Spleen (tissue), 11 donors: Measurements from ENCODE around the gene EEF1AKMT1. TPM values are rescaled to one million over a fixed set of nuclear protein-coding genes. Genes with fewer than 3 reads are reported as not detected.

Experiments
- DNase-seq: peaks from one replicate; pipeline ENCODE4 v3.0.0-alpha.2; 2020
- H3K27ac ChIP-seq, 8 donors: fragments of 200-600 bp; sonication (generic) in 7 of 8; 1 replicate in 4 of 8; 2 replicates in 4 of 8; pipeline versions ENCODE4 v1.5.0 to v1.8.0; 2016 to 2021; ENCODE audit warnings: inconsistent platforms in 4 of 8, mild to moderate bottlenecking in 4 of 8, moderate library complexity in 1 of 8
- H3K27me3 ChIP-seq, 7 donors: fragments of 200-600 bp; sonication (generic) in 6 of 7; replicated peaks in 1 of 7; 1 replicate in 4 of 7; 2 replicates in 3 of 7; pipeline versions ENCODE4 v1.5.0 to v1.8.0; 2016 to 2021; ENCODE audit warnings: inconsistent platforms in 3 of 7, mild to moderate bottlenecking in 1 of 7
- H3K36me3 ChIP-seq, 6 donors: fragments of 200-600 bp; sonication (generic) in 5 of 6; 1 replicate in 4 of 6; 2 replicates in 2 of 6; pipeline versions ENCODE4 v1.5.0 to v1.8.0; 2016 to 2021; ENCODE audit warnings: inconsistent platforms in 2 of 6
- H3K4me1 ChIP-seq, 6 donors: fragments of 200-600 bp; sonication (generic) in 5 of 6; 1 replicate in 3 of 6; 2 replicates in 3 of 6; pipeline versions ENCODE4 v1.5.0 to v1.8.0; 2016 to 2021; ENCODE audit warnings: inconsistent platforms in 3 of 6
- H3K4me3 ChIP-seq, 8 donors: fragments of 200-600 bp; sonication (generic) in 7 of 8; 1 replicate in 4 of 8; 2 replicates in 4 of 8; pipeline versions ENCODE4 v1.5.0 to v1.8.0; 2016 to 2021; ENCODE audit warnings: inconsistent platforms in 4 of 8, mild to moderate bottlenecking in 4 of 8, moderate library complexity in 2 of 8
- H3K9me3 ChIP-seq, 8 donors: fragments of 200-600 bp; sonication (generic) in 7 of 8; 1 replicate in 4 of 8; 2 replicates in 4 of 8; pipeline versions ENCODE4 v1.5.0 to v1.8.0; 2016 to 2021; ENCODE audit warnings: inconsistent platforms in 4 of 8
- POLR2A ChIP-seq, 3 donors: fragments of 450-650 bp; IDR thresholded peaks; one replicate each; pipeline ENCODE4 v1.5.1; 2017; ENCODE audit warnings: antibody characterized with exemption in 3 of 3, mild to moderate bottlenecking in 1 of 3
- POLR2AphosphoS5 ChIP-seq, 3 donors: sonication (generic); formaldehyde crosslinking; IDR thresholded peaks; one replicate each; pipeline ENCODE4 v1.5.1; 2017; ENCODE audit warnings: antibody characterized with exemption in 3 of 3
- WGBS, 5 donors: extraction: QIAGEN DNeasy Blood & Tissue Kit in 3 of 5; methylation state at CpG; one replicate each; pipeline versions ENCODE4 v1.1.5 to v1.1.7; 2013 to 2018; 5-methylcytosine and 5-hydroxymethylcytosine counted together
- intact Hi-C: fragments of 100-400 bp; cut with DNase I; formaldehyde crosslinking; loops from one replicate; pipeline ENCODE4 v1.15.0; 2023; ENCODE audit warnings: low total_unique reads
- polyA plus RNA-seq, 3 donors: library from polyadenylated mRNA; stranded (reverse); fragments of 200-250 nt; gene quantifications; one replicate each; pipeline ENCODE4 v1.2.1, GENCODE V29; 2013
- total RNA-seq, 7 donors: library from RNA; depleted of rRNA in 3 of 7; stranded (reverse); fragments of >200 nt in 3 of 7; fragmentation: NEBNext Ultra II Directional in 4 of 7; extraction: Animal tissue kit (Norgen Biotek cat#: 25700) in 4 of 7; gene quantifications; one replicate each; pipeline versions ENCODE4 v1.1.0 to v1.2.1, GENCODE V29; 2016 to 2021
- TF ChIP-seq, protein P1 (sequence below), 11 experiments: fragments of 200-600 bp in 7 of 11; fragments of 450-650 bp in 4 of 11; sonication (generic) in 4 of 11; IDR thresholded peaks in 8 of 11; conservative IDR thresholded peaks in 3 of 11; 1 replicate in 7 of 11; 2 replicates in 4 of 11; pipeline versions ENCODE4 v1.4.0 to v1.8.0; 2016 to 2021; ENCODE audit warnings: antibody characterized with exemption in 11 of 11, inconsistent platforms in 4 of 11, mild to moderate bottlenecking in 1 of 11
- donor health status: healthy with polysubstance abuse.
- donor health status: DM: no; HTN: no; CAD: no; lungs with moderate emphysema.
- donor health status: DM: no; HTN: no; CAD: no.
- donor health status: Bipolar disorder and iron deficiency.
- donor health status: healthy.
- donor health status: DM: no; HTN: no; CAD: no.
- donor health status: DM: yes; HTN: yes; CAD: no.

The EEF1AKMT1 gene
- total and polyA plus RNA-seq, 10 donors = 3.8 to 10.1 (median 7.0) TPM

DNA sequence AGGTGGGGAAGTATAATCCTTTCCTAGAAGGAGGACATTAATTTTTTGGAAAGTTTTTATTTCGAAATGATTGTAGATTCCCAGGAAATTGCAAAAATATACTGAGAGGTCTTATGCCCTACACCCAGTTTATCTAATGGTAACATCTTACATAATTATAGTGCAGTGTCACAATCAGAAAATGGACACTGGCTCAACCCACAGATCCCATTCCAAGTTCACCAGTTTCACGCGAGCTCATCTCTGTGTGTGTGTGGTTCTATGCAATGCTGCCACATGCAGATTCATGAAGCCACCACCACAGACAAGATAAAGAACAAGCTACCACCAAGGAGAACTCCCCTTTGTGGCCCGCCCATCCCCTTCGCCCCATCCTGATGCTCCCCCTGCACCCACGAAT, 45.9 kb downstream of the EEF1AKMT1 start:
- Histone ChIP-seq H3K9me3 (no peaks in the 10 kb centered on the region), H3K36me3 (peaks cover 0 to 31% (median 0%) of the 10 kb centered on the region in 6 donors), H3K27ac (no peak overlapping the region), H3K4me1 (no peaks in the 10 kb centered on the region), H3K27me3 (peaks cover 0 to 1% (median 0%) of the 10 kb centered on the region in 7 donors), H3K4me3 (no peak overlapping the region)
- intact Hi-C loops = no loop called here
- no peak for TF ChIP-seq POLR2A (IDR thresholded peaks at IDR 0.05)
- no peak for TF ChIP-seq POLR2AphosphoS5 (IDR thresholded peaks at IDR 0.05)
- TF ChIP-seq, protein P1, sequence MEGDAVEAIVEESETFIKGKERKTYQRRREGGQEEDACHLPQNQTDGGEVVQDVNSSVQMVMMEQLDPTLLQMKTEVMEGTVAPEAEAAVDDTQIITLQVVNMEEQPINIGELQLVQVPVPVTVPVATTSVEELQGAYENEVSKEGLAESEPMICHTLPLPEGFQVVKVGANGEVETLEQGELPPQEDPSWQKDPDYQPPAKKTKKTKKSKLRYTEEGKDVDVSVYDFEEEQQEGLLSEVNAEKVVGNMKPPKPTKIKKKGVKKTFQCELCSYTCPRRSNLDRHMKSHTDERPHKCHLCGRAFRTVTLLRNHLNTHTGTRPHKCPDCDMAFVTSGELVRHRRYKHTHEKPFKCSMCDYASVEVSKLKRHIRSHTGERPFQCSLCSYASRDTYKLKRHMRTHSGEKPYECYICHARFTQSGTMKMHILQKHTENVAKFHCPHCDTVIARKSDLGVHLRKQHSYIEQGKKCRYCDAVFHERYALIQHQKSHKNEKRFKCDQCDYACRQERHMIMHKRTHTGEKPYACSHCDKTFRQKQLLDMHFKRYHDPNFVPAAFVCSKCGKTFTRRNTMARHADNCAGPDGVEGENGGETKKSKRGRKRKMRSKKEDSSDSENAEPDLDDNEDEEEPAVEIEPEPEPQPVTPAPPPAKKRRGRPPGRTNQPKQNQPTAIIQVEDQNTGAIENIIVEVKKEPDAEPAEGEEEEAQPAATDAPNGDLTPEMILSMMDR (IDR thresholded peaks at IDR 0.05 in 8 of 11, conservative IDR thresholded peaks at IDR 0.05 in 3 of 11) = no peak
- no peak for DNase-seq
- 64 to 98% (median 92%) methylated on average over 6 of the region's 6 CpGs for WGBS, 5 donors

DNA sequence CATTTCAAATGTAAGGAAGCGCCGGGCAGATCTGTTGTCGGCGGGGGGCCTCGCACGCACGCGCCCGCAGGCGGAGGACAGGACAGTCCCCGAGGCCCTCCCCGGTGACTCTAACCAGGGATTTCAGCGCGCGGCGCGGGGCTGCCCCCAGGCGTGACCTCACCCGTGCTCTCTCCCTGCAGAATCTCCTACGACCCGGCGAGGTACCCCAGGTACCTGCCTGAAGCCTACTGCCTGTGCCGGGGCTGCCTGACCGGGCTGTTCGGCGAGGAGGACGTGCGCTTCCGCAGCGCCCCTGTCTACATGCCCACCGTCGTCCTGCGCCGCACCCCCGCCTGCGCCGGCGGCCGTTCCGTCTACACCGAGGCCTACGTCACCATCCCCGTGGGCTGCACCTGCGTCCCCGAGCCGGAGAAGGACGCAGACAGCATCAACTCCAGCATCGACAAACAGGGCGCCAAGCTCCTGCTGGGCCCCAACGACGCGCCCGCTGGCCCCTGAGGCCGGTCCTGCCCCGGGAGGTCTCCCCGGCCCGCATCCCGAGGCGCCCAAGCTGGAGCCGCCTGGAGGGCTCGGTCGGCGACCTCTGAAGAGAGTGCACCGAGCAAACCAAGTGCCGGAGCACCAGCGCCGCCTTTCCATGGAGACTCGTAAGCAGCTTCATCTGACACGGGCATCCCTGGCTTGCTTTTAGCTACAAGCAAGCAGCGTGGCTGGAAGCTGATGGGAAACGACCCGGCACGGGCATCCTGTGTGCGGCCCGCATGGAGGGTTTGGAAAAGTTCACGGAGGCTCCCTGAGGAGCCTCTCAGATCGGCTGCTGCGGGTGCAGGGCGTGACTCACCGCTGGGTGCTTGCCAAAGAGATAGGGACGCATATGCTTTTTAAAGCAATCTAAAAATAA, 52.1 kb downstream of the EEF1AKMT1 start:
- 11 to 33% (median 13%) methylated on average over 46 to 81 of the region's 81 CpGs for WGBS, 5 donors
- H3K27me3 ChIP-seq = peaks cover 0 to 39% (median 24%) of the 10 kb centered on the region in 7 donors
- H3K9me3 ChIP-seq = no peaks in the 10 kb centered on the region
- no peak overlapping the region for H3K27ac ChIP-seq
- H3K4me1 ChIP-seq = peaks cover 3 to 15% (median 12%) of the 10 kb centered on the region in 6 donors
- TF ChIP-seq POLR2AphosphoS5 (IDR thresholded peaks at IDR 0.05) (no peak), POLR2A (IDR thresholded peaks at IDR 0.05) (no peak)
- TF ChIP-seq, protein P1 (IDR thresholded peaks at IDR 0.05 in 8 of 11, conservative IDR thresholded peaks at IDR 0.05 in 3 of 11) = no peak
- DNase-seq = peak; percentile 69
- peak overlapping the region in 7 of 8 donors; percentile 16 to 55 (median 32) for H3K4me3 ChIP-seq
- H3K36me3 ChIP-seq = no peaks in the 10 kb centered on the region
- intact Hi-C loops = no loop called here

GRCh38 chr13:20721058-20721453, 52.7 kb downstream of the EEF1AKMT1 start:
- WGBS, 5 donors = 82 to 91% (median 85%) methylated on average over 8 to 16 of the region's 16 CpGs
- Histone ChIP-seq H3K4me3 (peak overlapping the region in 4 of 8 donors; percentile 19 to 55 (median 34)), H3K27me3 (peaks cover 0 to 39% (median 24%) of the 10 kb centered on the region in 7 donors), H3K27ac (no peak overlapping the region), H3K4me1 (peaks cover 3 to 15% (median 12%) of the 10 kb centered on the region in 6 donors), H3K9me3 (no peaks in the 10 kb centered on the region), H3K36me3 (no peaks in the 10 kb centered on the region)
- intact Hi-C loops = no loop called here
- TF ChIP-seq, protein P1 (IDR thresholded peaks at IDR 0.05 in 8 of 11, conservative IDR thresholded peaks at IDR 0.05 in 3 of 11) = no peak
- TF ChIP-seq POLR2A (IDR thresholded peaks at IDR 0.05) (no peak), POLR2AphosphoS5 (IDR thresholded peaks at IDR 0.05) (no peak)
- no peak for DNase-seq

DNA sequence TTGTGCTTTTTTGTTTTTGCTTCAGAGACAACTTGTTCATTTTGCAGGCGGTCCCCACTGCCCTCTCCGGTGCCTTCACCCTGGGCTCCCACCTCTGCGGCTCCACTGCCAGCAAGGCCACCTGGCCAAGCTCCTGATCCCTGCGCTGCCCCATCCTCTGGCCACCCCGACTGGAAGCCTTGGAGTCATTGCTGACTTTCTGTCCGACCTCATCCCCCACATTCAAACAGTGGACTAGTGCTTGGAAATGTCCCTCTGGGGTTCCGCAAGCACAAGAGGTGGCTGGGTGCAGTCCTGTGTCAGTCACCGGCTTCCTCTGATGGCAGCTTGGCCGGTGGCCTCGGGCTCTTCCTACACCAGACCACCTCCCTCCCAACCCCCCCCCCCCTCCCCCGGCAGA, 53.3 kb downstream of the EEF1AKMT1 start:
- intact Hi-C loops = no loop called here
- Histone ChIP-seq H3K27me3 (peaks cover 0 to 39% (median 24%) of the 10 kb centered on the region in 7 donors), H3K36me3 (no peaks in the 10 kb centered on the region), H3K4me1 (peaks cover 3 to 15% (median 12%) of the 10 kb centered on the region in 6 donors), H3K9me3 (no peaks in the 10 kb centered on the region), H3K27ac (no peak overlapping the region), H3K4me3 (no peak overlapping the region)
- 86 to 97% (median 88%) methylated on average over 11 of the region's 11 CpGs for WGBS, 5 donors
- TF ChIP-seq, protein P1 (IDR thresholded peaks at IDR 0.05 in 8 of 11, conservative IDR thresholded peaks at IDR 0.05 in 3 of 11) = no peak
- TF ChIP-seq POLR2A (IDR thresholded peaks at IDR 0.05) (no peak), POLR2AphosphoS5 (IDR thresholded peaks at IDR 0.05) (no peak)
- DNase-seq = no peak
